Measurements from ENCODE around the gene E2F3. TPM values are rescaled to one million over a fixed set of nuclear protein-coding genes. Genes with fewer than 3 reads are reported as not detected.

The E2F3 gene
- total RNA-seq, 1 experiment from 2014 or later, result 27.1 TPM

GRCh38 chr6:20408851-20409250 lies 7.2 kb downstream of the E2F3 start (continued):
- TF ChIP-seq ZNF274 (IDR thresholded peaks at IDR 0.05; ENCODE audit: low read depth, low read length) (no peak), ZFX (IDR thresholded peaks at IDR 0.05) (no peak), EZH2 (IDR thresholded peaks at IDR 0.05) (no peak), MAX (IDR thresholded peaks at IDR 0.05) (no peak), SIN3A (IDR thresholded peaks at IDR 0.05; ENCODE audit: low read depth) (no peak)

DNA sequence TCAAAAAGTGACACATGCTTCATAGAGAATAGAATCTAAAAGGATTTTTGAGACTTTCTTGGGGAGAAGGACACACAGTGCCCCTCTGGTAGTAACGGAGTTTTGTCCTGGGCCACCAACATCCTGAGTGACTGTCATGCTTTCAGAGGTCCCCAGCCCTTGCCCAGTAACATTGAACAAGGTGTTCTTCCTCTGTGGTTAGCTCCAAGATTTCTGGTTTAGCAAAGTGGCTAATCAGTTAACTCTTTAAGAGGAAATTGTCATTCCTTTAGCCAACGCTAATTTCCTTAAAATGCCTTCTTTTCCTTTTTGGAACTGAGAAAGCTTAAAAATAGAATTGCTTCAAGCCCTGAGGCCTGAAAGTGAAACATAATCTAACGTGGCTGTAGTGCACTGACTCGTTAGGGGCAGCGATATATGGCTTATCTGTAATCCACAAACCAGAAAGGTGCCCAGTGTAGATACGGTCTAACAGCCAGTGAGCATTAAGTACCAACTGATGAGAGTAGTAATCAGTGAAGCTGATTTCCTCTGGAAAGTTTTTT lies 7.8 kb downstream of the E2F3 start:
- Histone ChIP-seq H3K9ac (ENCODE audit: low read length) (no peak overlapping the region), H3K4me2 (ENCODE audit: low read length) (no peak overlapping the region), H3K36me3 (ENCODE audit: control insufficient read depth in 1 of 2, insufficient read depth in 2 of 2, low read length in 2 of 2) (peaks cover 9 to 26% of the 10 kb centered on the region in 2 experiments), H3K9me2 (ENCODE audit: insufficient read depth) (no peaks in the 10 kb centered on the region), H3K79me2 (ENCODE audit: insufficient read depth, low read length) (peaks cover 100% of the 10 kb centered on the region), H3K9me3 (ENCODE audit: control insufficient read depth in 1 of 2, insufficient read depth in 1 of 2, low read depth in 1 of 2, low read length in 2 of 2) (no peaks in the 10 kb centered on the region), H3K27ac (ENCODE audit: low read depth, low read length) (no peak overlapping the region), H3K4me3 (replicated peaks in 1 of 2; ENCODE audit: low read depth in 1 of 2, low read length in 2 of 2) (no peak overlapping the region), H2AFZ (ENCODE audit: low read depth, low read length, poor library complexity, severe bottlenecking) (no peak overlapping the region), H4K20me1 (ENCODE audit: insufficient read depth) (peaks cover 43% of the 10 kb centered on the region; the same call in 1 of the 2 replicates), H3K4me1 (ENCODE audit: control insufficient read depth in 1 of 2, insufficient read depth in 2 of 2, low read length in 2 of 2) (peaks cover 0 to 4% of the 10 kb centered on the region in 2 experiments; a peak in 1 of 4 replicates), H3K27me3 (ENCODE audit: insufficient read depth, low read length) (no peaks in the 10 kb centered on the region)
- TF ChIP-seq, protein P1, sequence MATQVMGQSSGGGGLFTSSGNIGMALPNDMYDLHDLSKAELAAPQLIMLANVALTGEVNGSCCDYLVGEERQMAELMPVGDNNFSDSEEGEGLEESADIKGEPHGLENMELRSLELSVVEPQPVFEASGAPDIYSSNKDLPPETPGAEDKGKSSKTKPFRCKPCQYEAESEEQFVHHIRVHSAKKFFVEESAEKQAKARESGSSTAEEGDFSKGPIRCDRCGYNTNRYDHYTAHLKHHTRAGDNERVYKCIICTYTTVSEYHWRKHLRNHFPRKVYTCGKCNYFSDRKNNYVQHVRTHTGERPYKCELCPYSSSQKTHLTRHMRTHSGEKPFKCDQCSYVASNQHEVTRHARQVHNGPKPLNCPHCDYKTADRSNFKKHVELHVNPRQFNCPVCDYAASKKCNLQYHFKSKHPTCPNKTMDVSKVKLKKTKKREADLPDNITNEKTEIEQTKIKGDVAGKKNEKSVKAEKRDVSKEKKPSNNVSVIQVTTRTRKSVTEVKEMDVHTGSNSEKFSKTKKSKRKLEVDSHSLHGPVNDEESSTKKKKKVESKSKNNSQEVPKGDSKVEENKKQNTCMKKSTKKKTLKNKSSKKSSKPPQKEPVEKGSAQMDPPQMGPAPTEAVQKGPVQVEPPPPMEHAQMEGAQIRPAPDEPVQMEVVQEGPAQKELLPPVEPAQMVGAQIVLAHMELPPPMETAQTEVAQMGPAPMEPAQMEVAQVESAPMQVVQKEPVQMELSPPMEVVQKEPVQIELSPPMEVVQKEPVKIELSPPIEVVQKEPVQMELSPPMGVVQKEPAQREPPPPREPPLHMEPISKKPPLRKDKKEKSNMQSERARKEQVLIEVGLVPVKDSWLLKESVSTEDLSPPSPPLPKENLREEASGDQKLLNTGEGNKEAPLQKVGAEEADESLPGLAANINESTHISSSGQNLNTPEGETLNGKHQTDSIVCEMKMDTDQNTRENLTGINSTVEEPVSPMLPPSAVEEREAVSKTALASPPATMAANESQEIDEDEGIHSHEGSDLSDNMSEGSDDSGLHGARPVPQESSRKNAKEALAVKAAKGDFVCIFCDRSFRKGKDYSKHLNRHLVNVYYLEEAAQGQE (IDR thresholded peaks at IDR 0.05; ENCODE audit: low read depth), result no peak
- TF ChIP-seq CBX3 (IDR thresholded peaks at IDR 0.05; ENCODE audit: low read depth) (no peak), EGR1 (IDR thresholded peaks at IDR 0.05; ENCODE audit: low read depth) (no peak), EZH2phosphoT487 (IDR thresholded peaks at IDR 0.05; ENCODE audit: borderline replicate concordance) (no peak), ZNF274 (IDR thresholded peaks at IDR 0.05; ENCODE audit: low read depth, low read length) (no peak), POLR2A (IDR thresholded peaks at IDR 0.05; ENCODE audit: borderline replicate concordance, extremely low read depth, insufficient read depth, insufficient read length) (no peak), SP1 (IDR thresholded peaks at IDR 0.05; ENCODE audit: low read depth) (no peak), FOSL1 (IDR thresholded peaks at IDR 0.05; ENCODE audit: low read depth) (no peak), ELF1 (IDR thresholded peaks at IDR 0.05; ENCODE audit: borderline replicate concordance, low read depth) (no peak), CEBPB (IDR thresholded peaks at IDR 0.05; ENCODE audit: low read depth) (no peak), JUND (IDR thresholded peaks at IDR 0.05) (no peak), SIN3A (IDR thresholded peaks at IDR 0.05; ENCODE audit: low read depth) (no peak), TCF7L2 (IDR thresholded peaks at IDR 0.05; ENCODE audit: borderline replicate concordance, extremely low read depth, insufficient read depth, insufficient read length) (no peak)
- TF ChIP-seq, protein P2, sequence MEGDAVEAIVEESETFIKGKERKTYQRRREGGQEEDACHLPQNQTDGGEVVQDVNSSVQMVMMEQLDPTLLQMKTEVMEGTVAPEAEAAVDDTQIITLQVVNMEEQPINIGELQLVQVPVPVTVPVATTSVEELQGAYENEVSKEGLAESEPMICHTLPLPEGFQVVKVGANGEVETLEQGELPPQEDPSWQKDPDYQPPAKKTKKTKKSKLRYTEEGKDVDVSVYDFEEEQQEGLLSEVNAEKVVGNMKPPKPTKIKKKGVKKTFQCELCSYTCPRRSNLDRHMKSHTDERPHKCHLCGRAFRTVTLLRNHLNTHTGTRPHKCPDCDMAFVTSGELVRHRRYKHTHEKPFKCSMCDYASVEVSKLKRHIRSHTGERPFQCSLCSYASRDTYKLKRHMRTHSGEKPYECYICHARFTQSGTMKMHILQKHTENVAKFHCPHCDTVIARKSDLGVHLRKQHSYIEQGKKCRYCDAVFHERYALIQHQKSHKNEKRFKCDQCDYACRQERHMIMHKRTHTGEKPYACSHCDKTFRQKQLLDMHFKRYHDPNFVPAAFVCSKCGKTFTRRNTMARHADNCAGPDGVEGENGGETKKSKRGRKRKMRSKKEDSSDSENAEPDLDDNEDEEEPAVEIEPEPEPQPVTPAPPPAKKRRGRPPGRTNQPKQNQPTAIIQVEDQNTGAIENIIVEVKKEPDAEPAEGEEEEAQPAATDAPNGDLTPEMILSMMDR (IDR thresholded peaks at IDR 0.05 in 2 of 3, conservative IDR thresholded peaks at IDR 0.05 in 1 of 3; ENCODE audit: borderline replicate concordance in 1 of 3, insufficient read depth in 1 of 3, low read depth in 2 of 3, low read length in 2 of 3), result no peak
- intact Hi-C loops (cut with micrococcal nuclease), result loop anchor here (10.0 kb wide), 1 partner anchor 315 kb away; no protein-coding TSS in a partner anchor
- POLR2A ChIA-PET, result no interaction called here
- DNase-seq (ENCODE audit: low read depth, low spot score) (no peak), ATAC-seq (no peak)
- BruUV-seq (replicated peaks), result no TSS peak
- CTCF ChIA-PET, result no interaction called here
- RAD21 ChIA-PET (ENCODE audit: low non-redundant PET in 1 of 2, low total read pairs in 2 of 2, uncharacterized antibody in 2 of 2, unreplicated experiment in 2 of 2), result no interaction called here
